Gastrocnemius medialis (tissue), 4 donors: Measurements from ENCODE around the gene CELSR3. TPM values are rescaled to one million over a fixed set of nuclear protein-coding genes. Genes with fewer than 3 reads are reported as not detected.

ENCODE experiments used
- ATAC-seq, 2 donors: fragments of 150-250 bp; one replicate each; pipeline ENCODE4 v1.9.1; 2016
- DNase-seq, 2 donors: peaks; one replicate each; pipeline ENCODE4 v3.0.0-alpha.2; 2019
- H3K27ac ChIP-seq, 4 donors: fragments of 200-600 bp; sonication (generic); 1 replicate in 1 of 4; 2 replicates in 3 of 4; pipeline ENCODE4 v1.5.1; 2016 to 2018; ENCODE audit warnings: mild to moderate bottlenecking in 2 of 4, moderate library complexity in 1 of 4
- H3K27me3 ChIP-seq, 3 donors: fragments of 200-600 bp; sonication (generic) in 2 of 3; 1 replicate in 1 of 3; 2 replicates in 2 of 3; pipeline versions ENCODE4 v1.5.1 to v1.6.0; 2016 to 2019; ENCODE audit warnings: mild to moderate bottlenecking in 1 of 3, moderate library complexity in 1 of 3
- H3K36me3 ChIP-seq, 2 donors: fragments of 200-600 bp; sonication (generic) in 1 of 2; one replicate each; pipeline ENCODE4 v1.5.1; 2017 to 2018
- H3K4me1 ChIP-seq, 2 donors: fragments of 200-600 bp; sonication (generic) in 1 of 2; one replicate each; pipeline ENCODE4 v1.5.1; 2016 to 2017; ENCODE audit warnings: mild to moderate bottlenecking in 2 of 2
- H3K4me3 ChIP-seq, 4 donors: fragments of 200-600 bp; sonication (generic) in 3 of 4; 1 replicate in 1 of 4; 2 replicates in 3 of 4; pipeline ENCODE4 v1.5.1; 2016 to 2019; ENCODE audit warnings: mild to moderate bottlenecking in 2 of 4
- H3K9me3 ChIP-seq, 3 donors: fragments of 200-600 bp; sonication (generic) in 2 of 3; 1 replicate in 1 of 3; 2 replicates in 2 of 3; pipeline ENCODE4 v1.5.1; 2016 to 2019
- CTCF ChIP-seq, 5 experiments: fragments of 450-650 bp in 3 of 5; fragments of 200-600 bp in 2 of 5; sonication (generic) in 2 of 5; IDR thresholded peaks in 4 of 5; conservative IDR thresholded peaks in 1 of 5; 1 replicate in 4 of 5; 2 replicates in 1 of 5; pipeline ENCODE4 v1.5.1; 2016 to 2019; ENCODE audit warnings: antibody characterized with exemption in 5 of 5, mild to moderate bottlenecking in 3 of 5, moderate library complexity in 3 of 5
- POLR2A ChIP-seq, 2 donors: fragments of 450-650 bp; IDR thresholded peaks; one replicate each; pipeline ENCODE4 v1.6.1; 2017; ENCODE audit warnings: antibody characterized with exemption in 2 of 2, mild to moderate bottlenecking in 2 of 2, moderate library complexity in 2 of 2
- in situ Hi-C, 4 donors: fragments of 200-750 bp; cut with MboI; loops; one replicate each; pipeline versions ENCODE4 v1.15.0 to v1.8.0; 2017; ENCODE audit warnings: low sequenced_read_pairs in 4 of 4
- intact Hi-C: fragments of 100-400 bp; cut with DNase I; formaldehyde crosslinking; loops from one replicate; pipeline ENCODE4 v1.15.1; 2023; ENCODE audit warnings: low total_unique reads
- microRNA-seq, 2 donors: library from miRNA; unstranded; fragments of <30 nt; microRNA quantifications; one replicate each; pipeline ENCODE4, GENCODE V29; 2016; ENCODE audit warnings: borderline replicate concordance in 2 of 2
- total RNA-seq, 4 donors: library from RNA; depleted of rRNA; stranded (reverse); fragments of >200 nt; gene quantifications; one replicate each; pipeline versions ENCODE4 v1.1.0 to v1.2.3, GENCODE V29; 2016

Gene CELSR3
- total RNA-seq, 4 donors from 2014 or later = 0.02 to 0.25 (median 0.05) TPM; not detected in 1

- Histone ChIP-seq H3K36me3 (no peaks in the 10 kb centered on the region), H3K27me3 (no peaks in the 10 kb centered on the region), H3K9me3 (no peaks in the 10 kb centered on the region), H3K27ac (no peak overlapping the region), H3K4me1 (no peaks in the 10 kb centered on the region), H3K4me3 (no peak overlapping the region)
- in situ Hi-C loops (no loop called here), intact Hi-C loops (no loop called here)
- DNase-seq (no peak), ATAC-seq (no peak)
- TF ChIP-seq CTCF (IDR thresholded peaks at IDR 0.05 in 4 of 5, conservative IDR thresholded peaks at IDR 0.05 in 1 of 5) (no peak), POLR2A (IDR thresholded peaks at IDR 0.05) (no peak)
Observed at GRCh38 chr3:48588230-48588629, 74.5 kb downstream of the CELSR3 start.

GRCh38 chr3:48587686-48588085 is 75.0 kb downstream of the CELSR3 start:
- no peaks in the 10 kb centered on the region for H3K27me3 ChIP-seq
- in situ Hi-C loops (no loop called here), intact Hi-C loops (no loop called here)
- H3K9me3 ChIP-seq = no peaks in the 10 kb centered on the region
- H3K36me3 ChIP-seq = no peaks in the 10 kb centered on the region
- no peak for TF ChIP-seq POLR2A (IDR thresholded peaks at IDR 0.05)
- no peak for TF ChIP-seq CTCF (IDR thresholded peaks at IDR 0.05 in 4 of 5, conservative IDR thresholded peaks at IDR 0.05 in 1 of 5)
- no peak overlapping the region for H3K4me3 ChIP-seq
- no peak for DNase-seq
- H3K27ac ChIP-seq = no peak overlapping the region
- no peak for ATAC-seq
- H3K4me1 ChIP-seq = no peaks in the 10 kb centered on the region

Small RNA genes within 50 kb of the gene (microRNA-seq; reads per million reads assigned to microRNA genes)
- 0 reads per million in 2 donors for gene MIR4793

Other genes with a start within 250 kb of the CELSR3 start
- gene PLXNB1, start 232.8 kb downstream of the CELSR3 start, total RNA-seq = 1 to 10 TPM; 2.8 to 7.2 (median 3.5) TPM
- gene CCDC51, start 222.8 kb downstream of the CELSR3 start, total RNA-seq = 10 to 100 TPM in 2 of 4 donors, 1 to 10 TPM in 2; 4.9 to 12.2 (median 9.9) TPM
- gene TMA7, start 222.6 kb downstream of the CELSR3 start, total RNA-seq = 100 to 1,000 TPM; 202 to 353 (median 294) TPM
- gene ATRIP, start 216.1 kb downstream of the CELSR3 start, total RNA-seq = 1 to 10 TPM; 4.8 to 7.2 (median 7.0) TPM
- gene SHISA5, start 158.7 kb downstream of the CELSR3 start, total RNA-seq = 10 to 100 TPM; 17.0 to 31.6 (median 23.4) TPM
- gene PFKFB4, start 106.1 kb downstream of the CELSR3 start, total RNA-seq = 1 to 10 TPM in 3 of 4 donors, under 1 TPM in 1; 0.87 to 2.6 (median 1.7) TPM
- not detected for gene UCN2, start 99.1 kb downstream of the CELSR3 start, total RNA-seq
- gene COL7A1, start 67.6 kb downstream of the CELSR3 start, total RNA-seq = 1 to 10 TPM in 2 of 4 donors, under 1 TPM in 2; 0.66 to 1.7 (median 1.1) TPM
- gene UQCRC1, start 53.2 kb downstream of the CELSR3 start, total RNA-seq = 100 to 1,000 TPM; 679 to 861 (median 720) TPM
- not detected for gene TMEM89, start 41.1 kb downstream of the CELSR3 start, total RNA-seq
- gene SLC26A6, start 27.4 kb downstream of the CELSR3 start, total RNA-seq = 10 to 100 TPM in 2 of 4 donors, 1 to 10 TPM in 2; 6.1 to 17.3 (median 10.1) TPM
- gene NCKIPSD, start 23.0 kb upstream of the CELSR3 start, total RNA-seq = 10 to 100 TPM; 13.2 to 33.1 (median 19.4) TPM
- 10 to 100 TPM; 16.9 to 31.8 (median 22.0) TPM for gene IP6K2, start 54.3 kb upstream of the CELSR3 start, total RNA-seq
- gene PRKAR2A, start 185.0 kb upstream of the CELSR3 start, total RNA-seq = 10 to 100 TPM; 62.2 to 97.1 (median 80.2) TPM
- 100 to 1,000 TPM in 1 of 4 donors, 10 to 100 TPM in 3; 67.8 to 110 (median 83.4) TPM for gene SLC25A20, start 236.0 kb upstream of the CELSR3 start, total RNA-seq